SK-N-SH (cell line): ENCODE results near the gene TRPV6. TPM values are rescaled to one million over a fixed set of nuclear protein-coding genes. Genes with fewer than 3 reads are reported as not detected.

Experiments
- CTCF ChIA-PET: fragments of 300-600, 350-600 bp; formaldehyde crosslinking; extraction: SDS; loops from one replicate; lab custom pipeline; 2021; lab: Yijun Ruan, JAX
- POLR2A ChIA-PET: fragments of 350-600 bp; sonication (Branson Sonifier 250); formaldehyde crosslinking; extraction: SDS; loops from one replicate; lab custom pipeline; 2020; ENCODE audit warnings: antibody characterized with exemption, inconsistent platforms; lab: Yijun Ruan, JAX
- DNase-seq: peaks from one replicate; pipeline ENCODE4 v3.0.0; 2012
- H2AFZ ChIP-seq: fragments of 200-600 bp; sonication (generic); 2 replicates; pipeline ENCODE4 v1.8.1; 2016; ENCODE audit warnings: antibody characterized with exemption, mild to moderate bottlenecking, low read depth
- H3F3A ChIP-seq: fragments of 200-600 bp; sonication (generic); replicated peaks from 2 replicates; pipeline ENCODE3; 2016; ENCODE audit warnings: antibody characterized with exemption, mild to moderate bottlenecking; ENCODE audit not compliant: insufficient read depth
- H3K27ac ChIP-seq, 2 experiments: fragments of 200-500 bp in 1 of 2; fragments of 200-600 bp in 1 of 2; sonication (Bioruptor generic) in 1 of 2; sonication (generic), shearing (Covaris generic) in 1 of 2; 2 replicates each; pipeline versions ENCODE4 v1.5.1 to v1.6.1; 2014 to 2016; ENCODE audit warnings: low read depth in 2 of 2, inconsistent platforms in 1 of 2, low read length in 1 of 2, mild to moderate bottlenecking in 1 of 2, mixed read lengths in 1 of 2
- H3K27me3 ChIP-seq: fragments of 200-600 bp; sonication (generic), shearing (Covaris generic); 2 replicates; pipeline ENCODE4 v1.6.1; 2016; ENCODE audit warnings: mixed run types; ENCODE audit not compliant: insufficient read depth
- H3K36me3 ChIP-seq, 2 experiments: fragments of 200-500 bp in 1 of 2; fragments of 200-600 bp in 1 of 2; sonication (Bioruptor generic) in 1 of 2; sonication (generic) in 1 of 2; replicated peaks in 1 of 2; 2 replicates each; pipeline versions ENCODE3 to v1.5.1; 2014 to 2016; ENCODE audit warnings: low read length in 1 of 2, mild to moderate bottlenecking in 1 of 2; ENCODE audit not compliant: insufficient read depth in 2 of 2, control insufficient read depth in 1 of 2
- H3K4me1 ChIP-seq, 2 experiments: fragments of 200-500 bp in 1 of 2; fragments of 200-600 bp in 1 of 2; sonication (Bioruptor generic) in 1 of 2; sonication (generic), shearing (Covaris generic) in 1 of 2; 2 replicates each; pipeline versions ENCODE4 v1.5.1 to v1.6.1; 2014 to 2016; ENCODE audit warnings: low read depth in 1 of 2, low read length in 1 of 2, mixed run types in 1 of 2; ENCODE audit not compliant: insufficient read depth in 2 of 2, control insufficient read depth in 1 of 2
- H3K4me2 ChIP-seq: fragments of 200-600 bp; sonication (generic), shearing (Covaris generic); 2 replicates; pipeline ENCODE4 v1.6.1; 2017; ENCODE audit warnings: mixed run types
- H3K4me3 ChIP-seq, 2 experiments: fragments of 200-500 bp in 1 of 2; fragments of 200-600 bp in 1 of 2; sonication (Bioruptor generic) in 1 of 2; sonication (generic), shearing (Covaris generic) in 1 of 2; 2 replicates each; pipeline versions ENCODE4 v1.5.1 to v1.8.1; 2014 to 2016; ENCODE audit warnings: low read depth in 2 of 2, inconsistent platforms in 1 of 2, low read length in 1 of 2, mild to moderate bottlenecking in 1 of 2, mixed read lengths in 1 of 2, moderate library complexity in 1 of 2
- H3K79me2 ChIP-seq: fragments of 200-600 bp; sonication (generic); 2 replicates; pipeline ENCODE4 v1.8.1; 2017; ENCODE audit warnings: mild to moderate bottlenecking; ENCODE audit not compliant: insufficient read depth
- H3K9ac ChIP-seq: fragments of 200-600 bp; sonication (generic); 2 replicates; pipeline ENCODE4 v1.6.1; 2017; ENCODE audit warnings: mixed run types
- H3K9me2 ChIP-seq: fragments of 200-600 bp; sonication (generic); 2 replicates; pipeline ENCODE4 v1.6.1; 2017; ENCODE audit warnings: mixed run types
- H3K9me3 ChIP-seq: fragments of 200-600 bp; sonication (generic); 2 replicates; pipeline ENCODE4 v1.6.1; 2017; ENCODE audit warnings: mixed run types, mild to moderate bottlenecking, moderate library complexity
- H4K20me1 ChIP-seq: fragments of 200-600 bp; sonication (generic); 2 replicates; pipeline ENCODE4 v1.6.1; 2017; ENCODE audit warnings: mild to moderate bottlenecking, mixed run types; ENCODE audit not compliant: insufficient read depth
- FOXJ3 ChIP-seq: sonication (generic); formaldehyde crosslinking; IDR thresholded peaks from 2 replicates; pipeline ENCODE4 v1.5.1; 2020; ENCODE audit warnings: mild to moderate bottlenecking, missing genetic modification reagents
- GABPA ChIP-seq: IDR thresholded peaks from 2 replicates; pipeline ENCODE4 v1.4.0; 2012; ENCODE audit warnings: low read depth, mild to moderate bottlenecking
- IRF3 ChIP-seq: fragments of 150-350 bp; IDR thresholded peaks from 2 replicates; pipeline ENCODE4 v1.6.1; 2016; ENCODE audit warnings: mild to moderate bottlenecking, low read depth, low read length
- JUND ChIP-seq: IDR thresholded peaks from 2 replicates; pipeline ENCODE4 v1.4.0; 2012
- PBX3 ChIP-seq: IDR thresholded peaks from 2 replicates; pipeline ENCODE4; 2012
- POLR2AphosphoS5 ChIP-seq: IDR thresholded peaks from 2 replicates; pipeline ENCODE4 v1.6.1; 2012; ENCODE audit warnings: low read depth, low read length
- RXRA ChIP-seq: IDR thresholded peaks from 2 replicates; pipeline ENCODE4 v1.4.0; 2012; ENCODE audit warnings: low read depth, mild to moderate bottlenecking, borderline replicate concordance
- SMC3 ChIP-seq: IDR thresholded peaks from 2 replicates; pipeline ENCODE4 v1.6.1; 2012; ENCODE audit warnings: low read depth, low read length, improper control_type of control experiment
- TCF12 ChIP-seq: IDR thresholded peaks from 2 replicates; pipeline ENCODE4 v1.4.0; 2012
- ZBTB33 ChIP-seq: IDR thresholded peaks from 2 replicates; pipeline ENCODE4 v1.4.0; 2012; ENCODE audit warnings: low read depth, borderline replicate concordance
- WGBS: methylation state at CpG from one replicate; pipeline ENCODE4 v1.1.6; 2017; ENCODE audit warnings: low lambda C conversion rate; 5-methylcytosine and 5-hydroxymethylcytosine counted together
- polyA plus RNA-seq, 3 experiments: library from polyadenylated mRNA; depleted of rRNA; stranded (reverse); fragments of >200 nt; gene quantifications; 2 replicates each; pipeline ENCODE4 v1.2.3, GENCODE V29; 2012
- TF ChIP-seq, protein P1 (sequence below): fragments of 200-600 bp; sonication (generic); IDR thresholded peaks from 2 replicates; pipeline ENCODE4 v1.6.1; 2017; ENCODE audit warnings: antibody characterized with exemption, mild to moderate bottlenecking, moderate library complexity
- TF ChIP-seq, protein P2 (sequence below): IDR thresholded peaks from 2 replicates; pipeline ENCODE4 v1.4.0; 2012; ENCODE audit warnings: low read depth
- TF ChIP-seq, protein P3 (sequence below): IDR thresholded peaks from 2 replicates; pipeline ENCODE4 v1.4.0; 2012; ENCODE audit warnings: low read depth, borderline replicate concordance

Gene TRPV6
- polyA plus RNA-seq, 1 of the 3 experiments (the other 2 are of a cell fraction): not detected

DNA sequence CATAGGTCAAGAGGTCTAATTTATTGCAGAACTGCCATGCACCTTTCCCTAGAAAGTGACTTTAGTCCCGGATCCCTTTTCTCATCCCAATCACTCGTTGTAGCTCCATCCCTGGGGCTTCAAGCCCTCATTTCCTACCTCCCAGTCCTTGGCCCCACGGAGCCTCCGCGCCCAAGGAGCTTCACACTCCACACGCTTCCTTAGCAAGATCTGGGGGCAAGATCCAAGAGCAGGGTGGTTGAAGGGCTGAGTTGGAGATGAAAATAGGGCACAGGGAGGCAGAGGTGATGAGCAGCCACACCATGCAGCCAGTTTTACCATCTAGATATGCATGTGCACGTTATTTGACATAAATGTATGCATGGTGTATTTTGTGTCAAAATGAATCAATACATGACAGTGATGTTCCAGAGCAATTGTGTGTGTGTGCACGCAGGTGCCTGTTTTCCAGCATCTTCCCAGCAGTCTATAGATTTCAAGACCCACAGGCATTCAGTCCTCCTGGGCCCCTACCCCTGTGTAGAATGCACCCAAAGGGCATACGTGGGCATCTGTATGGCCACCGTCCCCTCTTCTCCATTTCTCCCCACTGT, 6.0 kb upstream of the TRPV6 start:
- Histone ChIP-seq H3K27ac (no peak overlapping the region), H3K36me3 (no peaks in the 10 kb centered on the region), H3F3A (no peaks in the 10 kb centered on the region), H3K4me3 (no peak overlapping the region), H3K9me3 (no peaks in the 10 kb centered on the region), H3K4me2 (no peak overlapping the region), H2AFZ (no peak overlapping the region), H3K9me2 (no peaks in the 10 kb centered on the region), H3K9ac (no peak overlapping the region), H4K20me1 (no peaks in the 10 kb centered on the region), H3K4me1 (no peaks in the 10 kb centered on the region), H3K27me3 (peaks cover 27% of the 10 kb centered on the region), H3K79me2 (no peaks in the 10 kb centered on the region)
- ChIA-PET POLR2A (no interaction called here), CTCF (interaction anchor here (1.4 kb wide), 1 partner anchor 11 kb away, joined by 3 read pairs; no protein-coding TSS in a partner anchor)
- WGBS: 44% methylated on average over 10 of the region's 10 CpGs
- no peak for TF ChIP-seq SMC3
- no peak for TF ChIP-seq ZBTB33
- TF ChIP-seq, protein P1, sequence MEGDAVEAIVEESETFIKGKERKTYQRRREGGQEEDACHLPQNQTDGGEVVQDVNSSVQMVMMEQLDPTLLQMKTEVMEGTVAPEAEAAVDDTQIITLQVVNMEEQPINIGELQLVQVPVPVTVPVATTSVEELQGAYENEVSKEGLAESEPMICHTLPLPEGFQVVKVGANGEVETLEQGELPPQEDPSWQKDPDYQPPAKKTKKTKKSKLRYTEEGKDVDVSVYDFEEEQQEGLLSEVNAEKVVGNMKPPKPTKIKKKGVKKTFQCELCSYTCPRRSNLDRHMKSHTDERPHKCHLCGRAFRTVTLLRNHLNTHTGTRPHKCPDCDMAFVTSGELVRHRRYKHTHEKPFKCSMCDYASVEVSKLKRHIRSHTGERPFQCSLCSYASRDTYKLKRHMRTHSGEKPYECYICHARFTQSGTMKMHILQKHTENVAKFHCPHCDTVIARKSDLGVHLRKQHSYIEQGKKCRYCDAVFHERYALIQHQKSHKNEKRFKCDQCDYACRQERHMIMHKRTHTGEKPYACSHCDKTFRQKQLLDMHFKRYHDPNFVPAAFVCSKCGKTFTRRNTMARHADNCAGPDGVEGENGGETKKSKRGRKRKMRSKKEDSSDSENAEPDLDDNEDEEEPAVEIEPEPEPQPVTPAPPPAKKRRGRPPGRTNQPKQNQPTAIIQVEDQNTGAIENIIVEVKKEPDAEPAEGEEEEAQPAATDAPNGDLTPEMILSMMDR: no peak
- TF ChIP-seq, protein P2, sequence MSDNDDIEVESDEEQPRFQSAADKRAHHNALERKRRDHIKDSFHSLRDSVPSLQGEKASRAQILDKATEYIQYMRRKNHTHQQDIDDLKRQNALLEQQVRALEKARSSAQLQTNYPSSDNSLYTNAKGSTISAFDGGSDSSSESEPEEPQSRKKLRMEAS: no peak
- TF ChIP-seq JUND: no peak
- TF ChIP-seq IRF3: no peak
- DNase-seq: no peak

GRCh38 chr7:142890874-142891485, 5.4 kb upstream of the TRPV6 start:
- no peak overlapping the region for H3K27ac ChIP-seq
- no peak overlapping the region for H3K9ac ChIP-seq
- H3F3A ChIP-seq: no peaks in the 10 kb centered on the region
- TF ChIP-seq PBX3 (no peak), FOXJ3 (CRISPR knock-in tag) (no peak), IRF3 (no peak), TCF12 (no peak), POLR2AphosphoS5 (no peak), RXRA (no peak), GABPA (no peak)
- TF ChIP-seq, protein P3, sequence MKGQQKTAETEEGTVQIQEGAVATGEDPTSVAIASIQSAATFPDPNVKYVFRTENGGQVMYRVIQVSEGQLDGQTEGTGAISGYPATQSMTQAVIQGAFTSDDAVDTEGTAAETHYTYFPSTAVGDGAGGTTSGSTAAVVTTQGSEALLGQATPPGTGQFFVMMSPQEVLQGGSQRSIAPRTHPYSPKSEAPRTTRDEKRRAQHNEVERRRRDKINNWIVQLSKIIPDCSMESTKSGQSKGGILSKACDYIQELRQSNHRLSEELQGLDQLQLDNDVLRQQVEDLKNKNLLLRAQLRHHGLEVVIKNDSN: no peak
- TF ChIP-seq, protein P2: no peak

More at GRCh38 chr7:142890874-142891485, 5.4 kb upstream of the TRPV6 start:
- H3K9me2 ChIP-seq: no peaks in the 10 kb centered on the region
- no peaks in the 10 kb centered on the region for H3K36me3 ChIP-seq
- no peaks in the 10 kb centered on the region for H3K79me2 ChIP-seq
- DNase-seq: no peak
- POLR2A ChIA-PET: no interaction called here
- H3K27me3 ChIP-seq: peaks cover 21% of the 10 kb centered on the region
- H4K20me1 ChIP-seq: no peaks in the 10 kb centered on the region
- H3K9me3 ChIP-seq: no peaks in the 10 kb centered on the region
- H3K4me1 ChIP-seq: no peaks in the 10 kb centered on the region
- WGBS: 54% methylated on average over 12 of the region's 12 CpGs
- H3K4me2 ChIP-seq: no peak overlapping the region
- no peak overlapping the region for H3K4me3 ChIP-seq
- no peak overlapping the region for H2AFZ ChIP-seq
- CTCF ChIA-PET: no interaction called here
